ENCODE data around the gene PIGZ. TPM values are rescaled to one million over a fixed set of nuclear protein-coding genes. Genes with fewer than 3 reads are reported as not detected.

The PIGZ gene
- total RNA-seq, 1 donor from 2014 or later, result 9.9 TPM

DNA sequence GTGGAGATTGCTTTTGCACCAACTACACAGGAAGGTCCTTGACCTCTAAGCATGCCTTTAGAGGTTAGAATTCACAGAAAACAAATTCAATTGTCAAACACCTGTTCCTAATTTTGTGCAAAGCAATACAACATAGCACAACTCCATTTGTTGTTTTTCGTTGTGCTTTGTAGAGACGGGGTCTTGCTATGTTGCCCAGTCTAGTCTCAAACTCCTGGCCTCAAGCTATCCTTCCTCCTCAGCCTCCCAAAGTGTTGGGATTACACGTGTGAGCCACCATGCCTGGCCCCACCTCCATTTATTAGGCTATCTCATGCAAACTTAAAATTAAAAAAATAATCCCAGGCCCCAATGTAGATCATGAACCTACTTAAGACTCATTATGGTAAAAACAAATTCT lies 32.3 kb downstream of the PIGZ start:
- H3K27ac Mint-ChIP-seq (ENCODE audit: unreplicated experiment), result no peak overlapping the region
- H3K36me3 Mint-ChIP-seq (ENCODE audit: low read depth), result peaks cover 39% of the 10 kb centered on the region
- TF ChIP-seq, protein P1, sequence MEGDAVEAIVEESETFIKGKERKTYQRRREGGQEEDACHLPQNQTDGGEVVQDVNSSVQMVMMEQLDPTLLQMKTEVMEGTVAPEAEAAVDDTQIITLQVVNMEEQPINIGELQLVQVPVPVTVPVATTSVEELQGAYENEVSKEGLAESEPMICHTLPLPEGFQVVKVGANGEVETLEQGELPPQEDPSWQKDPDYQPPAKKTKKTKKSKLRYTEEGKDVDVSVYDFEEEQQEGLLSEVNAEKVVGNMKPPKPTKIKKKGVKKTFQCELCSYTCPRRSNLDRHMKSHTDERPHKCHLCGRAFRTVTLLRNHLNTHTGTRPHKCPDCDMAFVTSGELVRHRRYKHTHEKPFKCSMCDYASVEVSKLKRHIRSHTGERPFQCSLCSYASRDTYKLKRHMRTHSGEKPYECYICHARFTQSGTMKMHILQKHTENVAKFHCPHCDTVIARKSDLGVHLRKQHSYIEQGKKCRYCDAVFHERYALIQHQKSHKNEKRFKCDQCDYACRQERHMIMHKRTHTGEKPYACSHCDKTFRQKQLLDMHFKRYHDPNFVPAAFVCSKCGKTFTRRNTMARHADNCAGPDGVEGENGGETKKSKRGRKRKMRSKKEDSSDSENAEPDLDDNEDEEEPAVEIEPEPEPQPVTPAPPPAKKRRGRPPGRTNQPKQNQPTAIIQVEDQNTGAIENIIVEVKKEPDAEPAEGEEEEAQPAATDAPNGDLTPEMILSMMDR (IDR thresholded peaks at IDR 0.05), result no peak
- no peaks in the 10 kb centered on the region for H3K9me3 Mint-ChIP-seq (ENCODE audit: low read depth)
- peaks cover 22% of the 10 kb centered on the region for H3K4me1 Mint-ChIP-seq (ENCODE audit: low read depth)
- H3K4me3 Mint-ChIP-seq (ENCODE audit: unreplicated experiment), result no peak overlapping the region
- no peaks in the 10 kb centered on the region for H3K27me3 Mint-ChIP-seq (ENCODE audit: low read depth)
- DNase-seq (ENCODE audit: low spot score), result no peak

DNA sequence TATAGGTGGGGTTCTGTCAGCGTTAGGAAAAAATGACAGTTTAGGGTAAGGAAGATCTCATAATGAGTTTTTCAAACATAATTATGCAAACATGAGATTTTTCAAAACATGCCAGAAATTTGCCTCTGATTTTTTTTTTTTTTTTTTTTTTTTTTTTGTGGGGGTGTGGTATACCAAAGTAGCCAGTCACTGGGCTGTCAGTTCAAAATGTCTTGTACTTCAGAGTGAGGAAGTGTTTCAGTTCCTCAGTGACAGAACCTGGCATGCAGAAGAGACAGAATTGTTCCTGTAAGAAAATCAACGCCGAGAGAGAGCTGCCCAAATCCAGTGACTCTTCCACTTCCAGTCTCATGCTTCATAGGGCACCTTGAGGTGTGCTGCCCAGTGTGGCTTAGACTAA lies 36.0 kb downstream of the PIGZ start:
- no peak for DNase-seq (ENCODE audit: low spot score)
- no peaks in the 10 kb centered on the region for H3K27me3 Mint-ChIP-seq (ENCODE audit: low read depth)
- H3K4me1 Mint-ChIP-seq (ENCODE audit: low read depth), result no peaks in the 10 kb centered on the region

DNA sequence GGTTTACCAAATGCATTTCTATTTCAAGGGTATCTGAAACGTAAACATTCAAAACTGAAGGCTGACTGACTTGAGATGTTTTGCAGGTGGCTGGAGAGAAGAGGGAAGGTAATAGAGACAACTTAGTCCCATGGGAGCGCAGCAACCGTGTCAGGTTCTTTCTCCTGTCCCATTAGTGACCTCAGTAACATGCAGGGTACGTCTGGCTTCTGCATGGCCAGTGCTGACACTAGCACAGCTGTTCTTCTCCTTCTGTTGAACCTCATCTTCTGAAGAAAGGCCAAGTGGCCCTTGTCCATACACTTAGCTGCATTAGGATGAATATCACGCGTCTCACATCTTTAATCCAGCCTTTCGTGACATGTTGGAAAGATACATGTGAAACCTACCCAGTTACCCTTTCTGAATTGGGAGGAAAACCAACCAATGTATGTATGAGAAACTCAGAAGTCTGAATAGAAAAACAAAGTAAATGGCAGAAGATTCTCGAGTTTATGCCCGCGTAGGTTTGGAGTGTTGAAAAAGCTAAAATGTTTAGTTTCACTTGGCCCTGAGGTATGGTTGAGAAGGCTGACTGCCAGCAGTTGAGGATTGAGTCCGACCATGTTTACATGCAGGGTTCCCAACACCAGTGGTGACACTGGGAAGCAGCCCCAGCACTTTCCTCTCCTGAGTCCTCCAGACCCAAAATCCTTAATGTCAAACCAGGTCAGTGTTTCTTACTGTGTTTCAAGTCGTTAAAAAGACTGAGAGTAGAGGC lies 36.6 kb downstream of the PIGZ start:
- DNase-seq (ENCODE audit: low spot score), result no peak
- Mint-ChIP-seq H3K4me1 (ENCODE audit: low read depth) (no peaks in the 10 kb centered on the region), H3K4me3 (ENCODE audit: unreplicated experiment) (no peak overlapping the region), H3K27ac (ENCODE audit: unreplicated experiment) (no peak overlapping the region), H3K9me3 (ENCODE audit: low read depth) (no peaks in the 10 kb centered on the region), H3K36me3 (ENCODE audit: low read depth) (peaks cover 36% of the 10 kb centered on the region), H3K27me3 (ENCODE audit: low read depth) (no peaks in the 10 kb centered on the region)
- TF ChIP-seq, protein P1 (IDR thresholded peaks at IDR 0.05), result no peak

More for the DNA sequence above, 36.0 kb downstream of the PIGZ start:
- TF ChIP-seq, protein P1 (IDR thresholded peaks at IDR 0.05), result no peak
- H3K36me3 Mint-ChIP-seq (ENCODE audit: low read depth), result peaks cover 39% of the 10 kb centered on the region
- no peaks in the 10 kb centered on the region for H3K9me3 Mint-ChIP-seq (ENCODE audit: low read depth)
- no peak overlapping the region for H3K4me3 Mint-ChIP-seq (ENCODE audit: unreplicated experiment)
- H3K27ac Mint-ChIP-seq (ENCODE audit: unreplicated experiment), result no peak overlapping the region

- no peak overlapping the region for H3K27ac Mint-ChIP-seq (ENCODE audit: unreplicated experiment)
- H3K9me3 Mint-ChIP-seq (ENCODE audit: low read depth), result no peaks in the 10 kb centered on the region
- TF ChIP-seq, protein P1 (IDR thresholded peaks at IDR 0.05), result no peak
- no peaks in the 10 kb centered on the region for H3K4me1 Mint-ChIP-seq (ENCODE audit: low read depth)
- no peak overlapping the region for H3K4me3 Mint-ChIP-seq (ENCODE audit: unreplicated experiment)
- H3K36me3 Mint-ChIP-seq (ENCODE audit: low read depth), result peaks cover 29% of the 10 kb centered on the region
- no peak for DNase-seq (ENCODE audit: low spot score)
- no peaks in the 10 kb centered on the region for H3K27me3 Mint-ChIP-seq (ENCODE audit: low read depth)
Measured at GRCh38 chr3:196931157-196931556, 37.5 kb downstream of the PIGZ start.

DNA sequence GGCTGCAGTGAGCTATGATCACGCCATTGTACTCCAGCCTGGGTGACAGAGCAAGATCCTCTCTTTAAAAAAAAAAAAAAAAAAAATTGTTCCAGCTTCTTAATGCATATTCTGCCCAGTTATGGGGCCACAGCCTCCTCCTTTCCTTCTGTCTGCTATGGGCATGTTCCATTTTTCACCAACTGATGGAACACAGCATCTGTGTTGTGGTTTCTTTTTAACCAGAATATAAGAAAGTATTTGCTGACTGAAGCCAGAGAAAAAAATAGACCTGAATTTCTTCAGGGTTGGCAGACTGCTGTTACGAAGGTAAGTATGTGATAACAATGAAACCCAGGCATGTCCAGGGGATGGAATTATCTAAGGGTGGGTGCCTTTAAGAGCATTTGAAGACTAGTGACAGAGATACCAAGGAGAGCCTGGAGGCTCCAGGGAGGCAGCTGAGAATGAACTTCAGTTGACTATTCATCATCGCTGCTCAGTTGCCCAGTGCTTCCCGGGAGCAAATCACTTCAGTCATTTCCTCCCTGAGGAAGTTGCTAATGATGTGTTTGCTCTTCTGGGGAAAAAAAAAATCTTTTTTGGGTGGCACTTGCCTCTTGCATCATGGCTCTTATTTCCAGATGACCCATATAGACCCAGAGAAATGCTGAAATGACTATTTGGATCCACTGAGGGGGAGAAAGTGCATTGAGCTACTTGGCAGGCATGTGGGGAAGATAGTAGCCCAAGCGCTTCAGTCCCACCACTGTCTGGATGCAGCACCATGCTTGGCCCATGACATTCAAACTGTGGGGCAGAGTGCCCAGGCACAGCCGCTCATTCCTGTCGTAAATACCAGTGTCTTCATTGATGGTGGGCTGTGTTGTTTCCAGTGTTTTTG lies 40.8 kb downstream of the PIGZ start:
- Mint-ChIP-seq H3K4me1 (ENCODE audit: low read depth) (no peaks in the 10 kb centered on the region), H3K27ac (ENCODE audit: unreplicated experiment) (no peak overlapping the region), H3K27me3 (ENCODE audit: low read depth) (no peaks in the 10 kb centered on the region), H3K36me3 (ENCODE audit: low read depth) (peaks cover 18% of the 10 kb centered on the region), H3K4me3 (ENCODE audit: unreplicated experiment) (no peak overlapping the region), H3K9me3 (ENCODE audit: low read depth) (no peaks in the 10 kb centered on the region)
- no peak for DNase-seq (ENCODE audit: low spot score)
- TF ChIP-seq, protein P1 (IDR thresholded peaks at IDR 0.05), result no peak
